Cortex of kidney (tissue), 1 donor: ENCODE measurements around the gene STK32C.

Experiments used
- DNase-seq: peaks from one replicate; lab custom pipeline; 2025; lab: John Stamatoyannopoulos, UW

The STK32C gene

GRCh38 chr10:132198068-132198370 is 109.7 kb downstream of the STK32C start:
- no peak for DNase-seq

DNA sequence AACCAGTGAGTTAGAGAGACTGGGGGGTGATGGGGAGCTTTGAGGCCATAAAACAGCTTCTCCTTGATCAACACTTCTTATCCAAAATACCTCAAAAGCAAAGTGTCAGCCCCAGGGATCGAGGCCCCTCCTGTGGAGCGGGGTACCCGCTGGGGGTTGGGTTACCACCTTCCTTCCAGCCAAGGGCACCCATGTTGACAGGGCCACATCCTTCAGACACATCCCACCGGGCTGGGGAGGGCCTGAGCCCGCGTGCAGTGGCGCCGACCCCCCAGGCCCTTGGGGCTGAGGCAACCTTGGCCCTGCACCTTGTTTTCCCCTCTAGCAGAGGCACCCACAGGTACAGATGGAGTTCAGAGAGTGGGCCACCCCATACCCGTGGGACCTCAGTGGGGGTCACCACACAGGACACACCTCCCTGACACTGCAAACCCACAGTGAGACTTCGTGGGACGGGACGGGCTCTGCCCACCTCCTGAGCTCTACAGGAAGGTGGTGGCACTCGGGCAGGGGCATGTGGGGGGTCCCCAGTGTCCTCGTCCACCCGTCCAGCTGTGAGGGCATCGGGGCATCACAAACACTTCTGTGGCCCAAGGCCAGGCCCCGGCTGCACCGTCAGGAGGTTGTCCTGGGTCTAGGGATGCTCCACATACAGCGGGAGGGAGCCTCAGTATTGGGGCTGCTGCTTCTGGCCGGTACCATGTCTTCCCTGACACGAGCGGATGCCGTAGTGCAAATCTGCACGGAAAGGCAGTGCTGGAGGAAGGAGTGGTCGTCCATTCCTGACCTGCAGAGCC is 110.3 kb downstream of the STK32C start:
- DNase-seq: no peak

- DNase-seq: no peak
Measured at GRCh38 chr10:132196178-132197113, 111.3 kb downstream of the STK32C start.

DNA sequence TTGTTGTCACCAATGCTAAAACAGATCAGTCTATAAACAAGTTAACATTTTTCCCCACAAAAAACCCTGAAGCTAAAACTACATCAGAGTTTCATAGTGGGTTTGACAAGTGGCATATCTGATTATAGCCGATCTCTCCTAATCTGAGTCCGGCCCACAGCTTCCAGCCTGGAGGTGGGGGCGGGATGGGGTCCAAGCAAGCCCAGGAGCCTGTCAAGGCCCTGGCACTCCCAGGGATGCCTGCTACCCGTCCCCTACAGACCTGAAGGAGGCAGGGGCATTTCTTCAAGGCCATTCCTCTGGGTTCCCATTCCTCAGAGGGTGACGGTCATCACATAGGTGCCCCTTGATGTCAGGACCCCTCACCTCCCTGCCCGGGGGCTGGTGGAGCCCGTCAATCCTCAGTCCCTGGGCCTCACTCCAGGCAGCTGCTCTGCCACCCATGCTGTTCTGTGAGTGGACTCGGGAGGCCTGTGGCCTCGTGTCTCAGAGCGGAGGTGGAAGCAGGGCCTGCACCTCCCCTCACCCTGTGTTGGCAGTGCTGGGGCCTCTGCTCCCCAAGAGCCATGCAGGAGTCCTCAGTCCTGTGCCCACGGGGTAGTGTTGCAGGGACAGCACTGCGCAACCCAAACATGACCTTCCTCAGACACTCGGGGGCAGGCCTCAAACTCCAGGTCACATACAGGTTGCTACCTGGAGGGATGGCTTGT is 112.2 kb downstream of the STK32C start:
- no peak for DNase-seq

GRCh38 chr10:132194726-132195125 is 113.0 kb downstream of the STK32C start:
- DNase-seq: no peak

GRCh38 chr10:132193907-132194552 is 113.7 kb downstream of the STK32C start:
- DNase-seq: no peak

- DNase-seq: no peak
Measured at GRCh38 chr10:132192991-132193665, 114.6 kb downstream of the STK32C start.

DNA sequence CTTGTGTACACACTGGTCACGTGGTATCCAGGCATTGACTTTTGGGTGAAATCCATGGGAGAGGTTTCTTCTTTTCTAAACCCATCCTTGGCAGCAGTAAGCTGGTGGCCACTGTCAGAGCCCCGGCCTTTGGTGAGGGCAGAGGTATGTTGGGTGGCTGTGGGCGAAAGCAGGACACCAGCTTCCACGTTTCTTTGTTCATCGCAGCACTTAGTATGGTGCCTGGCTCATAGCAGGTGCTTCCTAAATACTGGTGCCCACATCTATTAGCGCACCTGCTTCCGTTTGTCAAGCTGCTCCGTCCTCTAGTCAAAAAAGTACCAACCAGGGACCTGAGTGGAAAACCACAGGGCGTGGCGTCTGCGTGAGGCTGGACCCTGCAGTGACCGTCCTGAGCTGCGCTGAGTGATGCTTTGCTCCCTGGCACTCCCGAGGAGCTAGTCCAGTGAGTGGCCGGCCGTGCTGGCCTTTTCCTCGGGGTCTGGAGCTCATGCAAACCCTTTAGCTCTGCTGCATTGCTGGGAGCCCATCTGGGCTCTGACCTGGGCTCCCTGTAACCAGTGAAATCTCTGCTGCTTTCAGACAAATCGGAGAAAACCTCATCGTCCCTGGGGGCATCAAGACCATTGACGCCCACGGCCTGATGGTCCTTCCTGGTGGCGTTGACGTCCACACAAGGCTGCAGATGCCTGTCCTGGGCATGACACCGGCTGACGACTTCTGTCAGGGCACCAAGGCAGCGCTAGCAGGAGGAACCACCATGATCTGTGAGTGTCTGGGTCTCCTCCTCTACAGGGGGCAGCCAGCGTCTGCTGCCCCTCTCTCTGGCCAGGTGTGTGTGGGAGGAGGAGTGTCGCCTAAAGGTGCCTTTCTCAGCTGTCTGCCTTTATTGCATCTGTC is 115.4 kb downstream of the STK32C start:
- DNase-seq: no peak

- DNase-seq: no peak
Measured at GRCh38 chr10:132189810-132190422, 117.8 kb downstream of the STK32C start.

- DNase-seq: no peak
Measured at GRCh38 chr10:132189016-132189415, 118.7 kb downstream of the STK32C start.

GRCh38 chr10:132188331-132188730 is 119.4 kb downstream of the STK32C start:
- DNase-seq: no peak

- DNase-seq: no peak
Measured at GRCh38 chr10:132187430-132188138, 120.2 kb downstream of the STK32C start.

- no peak for DNase-seq
Measured at GRCh38 chr10:132186488-132187429, 121.0 kb downstream of the STK32C start, which contains the start of gene DPYSL4. Gene DPYSL4 (plus strand): TSS chr10:132186948. CDS start chr10:132187064, 116 bp downstream.

- DNase-seq: no peak
Measured at GRCh38 chr10:132185601-132186487, 121.9 kb downstream of the STK32C start.

GRCh38 chr10:132184816-132185593 is 122.7 kb downstream of the STK32C start:
- DNase-seq: no peak

DNA sequence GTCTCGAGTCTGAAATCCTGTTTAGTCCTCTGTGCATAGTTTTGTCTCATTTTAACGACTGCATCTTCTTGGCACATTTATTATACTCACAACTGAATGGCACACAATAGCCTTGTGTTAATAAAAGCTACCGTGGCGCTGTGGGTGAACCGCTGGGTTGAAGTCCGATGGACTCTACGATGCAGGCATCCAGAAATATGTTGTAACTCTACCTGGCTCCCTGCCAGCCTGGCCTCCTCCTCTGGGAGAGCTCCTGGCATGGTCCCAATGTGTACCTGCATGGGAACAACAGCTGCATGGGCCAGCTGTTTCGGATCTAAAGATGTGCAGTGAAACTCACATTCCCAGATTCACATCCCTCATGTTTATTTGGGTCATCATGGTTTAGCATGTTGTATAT is 124.7 kb downstream of the STK32C start:
- no peak for DNase-seq
